ENCODE results near the gene KRTAP19-2.

DNA sequence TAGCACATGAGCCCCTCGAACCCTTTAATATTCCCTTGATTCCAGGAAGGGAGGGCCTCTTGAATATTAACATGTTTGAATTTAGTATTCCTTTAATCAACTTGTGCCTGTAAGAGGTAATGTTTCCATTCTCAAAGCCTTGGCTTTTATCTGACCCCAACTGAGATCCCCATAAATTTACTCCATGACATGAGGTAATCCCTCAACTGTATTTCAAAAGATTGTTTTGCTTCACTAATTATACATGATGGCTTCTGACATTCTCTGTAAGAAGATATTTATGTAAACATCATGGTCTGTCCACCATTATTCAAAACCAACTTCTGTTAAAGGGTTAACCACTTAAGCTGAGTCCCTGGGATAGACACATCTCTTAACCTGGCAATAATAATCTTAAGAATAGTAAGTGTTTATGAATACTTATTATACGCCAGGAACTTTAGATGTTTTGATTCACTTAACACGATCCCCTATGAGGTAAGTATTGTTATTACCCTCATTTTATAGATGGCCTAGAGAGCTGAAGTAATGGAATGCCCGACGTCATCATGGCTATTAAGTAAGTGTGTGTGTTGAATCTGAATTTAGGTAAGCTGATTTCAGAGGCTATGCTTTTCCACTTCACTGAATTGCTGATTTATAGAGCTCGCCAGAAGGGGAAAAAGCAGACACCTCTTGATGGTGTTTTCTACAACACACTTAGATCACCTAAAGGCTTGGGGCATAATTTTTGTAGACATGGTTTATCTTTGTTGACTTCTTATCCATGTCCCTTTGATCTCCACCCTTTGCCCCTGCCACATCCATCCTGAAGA lies 18.1 kb downstream of the KRTAP19-2 start:
- TF ChIP-seq JUN (IDR thresholded peaks at IDR 0.05) = no peak
- TF ChIP-seq MYC (IDR thresholded peaks at IDR 0.05; ENCODE audit: borderline replicate concordance, low read length) = no peak
- no peak for TF ChIP-seq CHD2 (IDR thresholded peaks at IDR 0.05; ENCODE audit: low read length, partially characterized antibody)
- no peak for TF ChIP-seq HOXB5 (CRISPR knock-in tag; IDR thresholded peaks at IDR 0.05)
- TF ChIP-seq EP300 (IDR thresholded peaks at IDR 0.05) = no peak
- TF ChIP-seq, protein P1, sequence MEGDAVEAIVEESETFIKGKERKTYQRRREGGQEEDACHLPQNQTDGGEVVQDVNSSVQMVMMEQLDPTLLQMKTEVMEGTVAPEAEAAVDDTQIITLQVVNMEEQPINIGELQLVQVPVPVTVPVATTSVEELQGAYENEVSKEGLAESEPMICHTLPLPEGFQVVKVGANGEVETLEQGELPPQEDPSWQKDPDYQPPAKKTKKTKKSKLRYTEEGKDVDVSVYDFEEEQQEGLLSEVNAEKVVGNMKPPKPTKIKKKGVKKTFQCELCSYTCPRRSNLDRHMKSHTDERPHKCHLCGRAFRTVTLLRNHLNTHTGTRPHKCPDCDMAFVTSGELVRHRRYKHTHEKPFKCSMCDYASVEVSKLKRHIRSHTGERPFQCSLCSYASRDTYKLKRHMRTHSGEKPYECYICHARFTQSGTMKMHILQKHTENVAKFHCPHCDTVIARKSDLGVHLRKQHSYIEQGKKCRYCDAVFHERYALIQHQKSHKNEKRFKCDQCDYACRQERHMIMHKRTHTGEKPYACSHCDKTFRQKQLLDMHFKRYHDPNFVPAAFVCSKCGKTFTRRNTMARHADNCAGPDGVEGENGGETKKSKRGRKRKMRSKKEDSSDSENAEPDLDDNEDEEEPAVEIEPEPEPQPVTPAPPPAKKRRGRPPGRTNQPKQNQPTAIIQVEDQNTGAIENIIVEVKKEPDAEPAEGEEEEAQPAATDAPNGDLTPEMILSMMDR (IDR thresholded peaks at IDR 0.05) = no peak
- TF ChIP-seq POLR2A (IDR thresholded peaks at IDR 0.05; ENCODE audit: low read length) = no peak
- TF ChIP-seq ZFP36 (IDR thresholded peaks at IDR 0.05; ENCODE audit: borderline replicate concordance, partially characterized antibody) = no peak
